SU-DHL-6 (cell line): ENCODE measurements around the gene ATP2A3.

Experiments
- H2AFZ ChIP-seq: fragments of 200-600 bp; sonication (generic); 2 replicates; pipeline ENCODE4 v1.6.1; 2014; ENCODE audit warnings: low read depth, mild to moderate bottlenecking, moderate library complexity, mixed read lengths, antibody characterized with exemption, low read length; ENCODE audit not compliant: severe bottlenecking
- H3F3A ChIP-seq: fragments of 200-600 bp; shearing (Covaris generic); 2 replicates; pipeline ENCODE4 v1.6.0; 2016; ENCODE audit warnings: antibody characterized with exemption, mild to moderate bottlenecking; ENCODE audit not compliant: insufficient read depth
- H3K27ac ChIP-seq: fragments of 200-600 bp; sonication (generic); 2 replicates; pipeline ENCODE4 v1.5.1; 2016; ENCODE audit warnings: low read depth, mild to moderate bottlenecking, low read length, moderate library complexity, mixed read lengths
- H3K27me3 ChIP-seq: fragments of 200-600 bp; sonication (generic), shearing (Covaris generic); 2 replicates; pipeline ENCODE4 v1.6.0; 2014; ENCODE audit warnings: mild to moderate bottlenecking, low read length
- H3K36me3 ChIP-seq: fragments of 200-600 bp; sonication (generic); 2 replicates; pipeline ENCODE4 v1.6.1; 2014; ENCODE audit warnings: mild to moderate bottlenecking, low read length, mixed read lengths
- H3K4me2 ChIP-seq: fragments of 300-600, 200-600 bp; shearing (Covaris generic), sonication (generic); 2 replicates; pipeline ENCODE4 v1.6.0; 2014; ENCODE audit warnings: low read length, low read depth, mild to moderate bottlenecking; ENCODE audit not compliant: poor library complexity, severe bottlenecking
- H3K4me3 ChIP-seq: fragments of 200-600 bp; sonication (generic); 2 replicates; pipeline ENCODE4 v1.5.1; 2014; ENCODE audit warnings: antibody characterized with exemption, low read length, mild to moderate bottlenecking, mixed read lengths; ENCODE audit not compliant: insufficient read depth, poor library complexity, severe bottlenecking
- H3K79me2 ChIP-seq: fragments of 200-600 bp; sonication (generic); 2 replicates; pipeline ENCODE4 v1.6.1; 2014; ENCODE audit warnings: mild to moderate bottlenecking, low read length, moderate library complexity; ENCODE audit not compliant: insufficient read depth
- H3K9ac ChIP-seq: fragments of 200-600 bp; sonication (generic); 2 replicates; pipeline ENCODE4 v1.7.0; 2014; ENCODE audit warnings: mild to moderate bottlenecking, low read length
- H3K9me2 ChIP-seq: fragments of 200-600 bp; sonication (generic); replicated peaks from 2 replicates; pipeline ENCODE4 v1.6.1; 2014; ENCODE audit warnings: low read length; ENCODE audit not compliant: insufficient read depth
- H3K9me3 ChIP-seq: fragments of 200-600 bp; sonication (generic); 2 replicates; pipeline ENCODE4 v1.6.1; 2014; ENCODE audit warnings: low read length, mixed read lengths; ENCODE audit not compliant: insufficient read depth
- H4K20me1 ChIP-seq: fragments of 200-600 bp; sonication (generic); 2 replicates; pipeline ENCODE4 v1.6.1; 2014; ENCODE audit warnings: low read depth, mild to moderate bottlenecking, antibody characterized with exemption, low read length, moderate library complexity, mixed read lengths
- EZH2phosphoT487 ChIP-seq: fragments of 200-600 bp; sonication (generic), shearing (Covaris generic); conservative IDR thresholded peaks from 2 replicates; pipeline ENCODE4 v1.6.1; 2018; ENCODE audit warnings: mild to moderate bottlenecking, antibody characterized with exemption, low read length, moderate library complexity, mixed read lengths
- TF ChIP-seq, protein P1 (sequence below): fragments of 200-600 bp; sonication (generic); IDR thresholded peaks from one replicate; pipeline ENCODE4 v1.5.1; 2017; ENCODE audit warnings: antibody characterized with exemption, mild to moderate bottlenecking, low read length, moderate library complexity; ENCODE audit not compliant: insufficient read depth, poor library complexity, severe bottlenecking

ATP2A3 gene

DNA sequence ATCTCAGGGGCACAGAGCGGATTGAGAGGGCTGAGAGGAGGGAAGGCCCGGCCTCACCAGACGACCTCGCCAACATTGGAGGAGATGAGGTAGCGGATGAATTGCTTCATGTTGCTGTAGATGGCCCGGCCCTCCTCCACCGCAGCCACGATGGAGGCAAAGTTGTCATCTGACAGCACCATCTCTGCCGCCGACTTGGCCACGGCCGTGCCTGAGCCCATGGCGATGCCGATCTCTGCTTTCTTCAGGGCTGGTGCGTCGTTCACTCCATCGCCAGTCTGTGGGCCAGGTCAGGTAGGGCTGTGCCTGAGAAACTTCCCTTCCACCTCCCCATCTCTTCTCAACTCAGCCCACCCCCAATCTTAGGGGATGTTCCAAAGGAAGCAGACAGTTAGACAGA lies 26.9 kb downstream of the ATP2A3 start:
- Histone ChIP-seq H3K9me3 (no peaks in the 10 kb centered on the region), H3K27me3 (no peaks in the 10 kb centered on the region), H3K4me3 (no peak overlapping the region), H3K36me3 (peaks cover 4% of the 10 kb centered on the region; the same call in 1 of the 2 replicates), H2AFZ (no peak overlapping the region), H3F3A (no peaks in the 10 kb centered on the region), H3K27ac (no peak overlapping the region), H4K20me1 (no peaks in the 10 kb centered on the region), H3K4me2 (no peak overlapping the region), H3K9me2 (no peaks in the 10 kb centered on the region), H3K79me2 (no peaks in the 10 kb centered on the region), H3K9ac (no peak overlapping the region)
- TF ChIP-seq EZH2phosphoT487 = no peak
- TF ChIP-seq, protein P1, sequence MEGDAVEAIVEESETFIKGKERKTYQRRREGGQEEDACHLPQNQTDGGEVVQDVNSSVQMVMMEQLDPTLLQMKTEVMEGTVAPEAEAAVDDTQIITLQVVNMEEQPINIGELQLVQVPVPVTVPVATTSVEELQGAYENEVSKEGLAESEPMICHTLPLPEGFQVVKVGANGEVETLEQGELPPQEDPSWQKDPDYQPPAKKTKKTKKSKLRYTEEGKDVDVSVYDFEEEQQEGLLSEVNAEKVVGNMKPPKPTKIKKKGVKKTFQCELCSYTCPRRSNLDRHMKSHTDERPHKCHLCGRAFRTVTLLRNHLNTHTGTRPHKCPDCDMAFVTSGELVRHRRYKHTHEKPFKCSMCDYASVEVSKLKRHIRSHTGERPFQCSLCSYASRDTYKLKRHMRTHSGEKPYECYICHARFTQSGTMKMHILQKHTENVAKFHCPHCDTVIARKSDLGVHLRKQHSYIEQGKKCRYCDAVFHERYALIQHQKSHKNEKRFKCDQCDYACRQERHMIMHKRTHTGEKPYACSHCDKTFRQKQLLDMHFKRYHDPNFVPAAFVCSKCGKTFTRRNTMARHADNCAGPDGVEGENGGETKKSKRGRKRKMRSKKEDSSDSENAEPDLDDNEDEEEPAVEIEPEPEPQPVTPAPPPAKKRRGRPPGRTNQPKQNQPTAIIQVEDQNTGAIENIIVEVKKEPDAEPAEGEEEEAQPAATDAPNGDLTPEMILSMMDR = no peak

DNA sequence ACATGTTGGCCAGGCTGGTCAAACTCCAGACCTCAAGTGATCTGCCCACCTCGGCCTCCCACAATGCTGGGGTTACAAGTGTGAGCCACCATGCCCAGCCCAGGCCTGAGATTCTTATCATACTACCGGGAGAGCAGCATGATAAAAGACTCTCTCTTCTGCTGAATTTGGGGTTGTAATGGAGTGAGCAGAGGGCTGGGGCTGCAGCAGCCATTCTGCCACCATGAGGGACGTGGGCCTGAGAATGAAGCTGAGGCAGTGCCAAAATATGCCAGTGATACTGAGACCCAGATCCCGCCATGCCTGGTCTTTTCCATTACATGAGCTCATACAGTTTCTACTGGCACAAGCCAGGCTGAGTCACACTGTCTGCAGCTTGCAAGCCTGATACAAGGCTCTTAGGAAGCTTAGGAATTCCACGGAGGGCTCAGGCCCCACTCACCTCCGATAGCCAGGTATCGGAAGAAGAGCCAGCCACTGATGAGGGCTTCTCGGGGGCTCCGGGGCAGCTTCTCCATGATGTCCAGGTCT lies 28.3 kb downstream of the ATP2A3 start:
- Histone ChIP-seq H3K9me3 (no peaks in the 10 kb centered on the region), H3K4me2 (no peak overlapping the region), H3K4me3 (no peak overlapping the region), H2AFZ (no peak overlapping the region), H3K9me2 (no peaks in the 10 kb centered on the region), H3K27me3 (no peaks in the 10 kb centered on the region), H3K79me2 (no peaks in the 10 kb centered on the region), H3F3A (0 out of 2 replicates have a peak, but pooled peaks cover 3% of the 10 kb centered on the region), H3K9ac (no peak overlapping the region), H4K20me1 (no peaks in the 10 kb centered on the region), H3K27ac (no peak overlapping the region), H3K36me3 (peaks cover 4% of the 10 kb centered on the region; the same call in 1 of the 2 replicates)
- no peak for TF ChIP-seq EZH2phosphoT487
- TF ChIP-seq, protein P1 = no peak

DNA sequence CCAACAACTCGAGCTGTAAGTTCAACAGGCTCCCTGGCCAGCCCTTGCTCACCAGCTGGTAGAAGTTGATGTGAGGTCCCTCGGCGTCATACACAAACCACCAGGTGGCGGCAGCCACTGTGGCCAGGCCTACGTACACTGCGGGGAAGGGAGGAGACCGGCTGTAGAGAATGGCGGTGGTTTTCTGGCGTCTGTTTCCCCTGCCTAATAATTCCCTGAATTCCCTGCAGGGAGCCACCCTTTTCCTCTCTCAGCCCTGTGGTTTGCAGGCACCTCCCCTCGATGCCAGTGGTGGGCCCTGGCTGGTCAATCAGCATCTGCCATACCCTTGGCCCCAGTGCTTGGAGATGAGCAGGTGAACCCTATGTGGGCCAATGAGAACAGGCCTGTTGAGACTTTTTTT lies 29.1 kb downstream of the ATP2A3 start:
- Histone ChIP-seq H3K79me2 (no peaks in the 10 kb centered on the region), H3K36me3 (peaks cover 4% of the 10 kb centered on the region; the same call in 1 of the 2 replicates), H3K4me3 (no peak overlapping the region), H3F3A (0 out of 2 replicates have a peak, but pooled peaks cover 3% of the 10 kb centered on the region), H3K27ac (no peak overlapping the region), H4K20me1 (no peaks in the 10 kb centered on the region), H3K9ac (no peak overlapping the region), H3K4me2 (no peak overlapping the region), H2AFZ (no peak overlapping the region), H3K9me3 (no peaks in the 10 kb centered on the region), H3K27me3 (no peaks in the 10 kb centered on the region), H3K9me2 (no peaks in the 10 kb centered on the region)
- TF ChIP-seq EZH2phosphoT487 = no peak
- TF ChIP-seq, protein P1 = peak; percentile 28
